IPS-20b (cell line): ENCODE data around the gene SLC9A9.
"Not testable (repeated sequence)": the region's sequence is repeated elsewhere in the genome, so short reads cannot be mapped to it uniquely, and the experiment has no call there.

Experiments used
- H3K27ac ChIP-seq: one replicate; pipeline ENCODE4 v1.5.1; 2013; ENCODE audit warnings: low read length
- H3K27me3 ChIP-seq: 2 replicates; pipeline ENCODE4 v1.6.1; 2013; ENCODE audit warnings: mild to moderate bottlenecking, low read length, inconsistent platforms; ENCODE audit not compliant: insufficient read depth
- H3K36me3 ChIP-seq: 2 replicates; pipeline ENCODE4 v1.6.1; 2013; ENCODE audit warnings: low read depth, mild to moderate bottlenecking, inconsistent platforms, low read length, moderate library complexity; ENCODE audit not compliant: insufficient read depth
- H3K4me1 ChIP-seq: 2 replicates; pipeline ENCODE4 v1.6.1; 2013; ENCODE audit warnings: mild to moderate bottlenecking, control low read depth, inconsistent platforms, low read length, moderate library complexity; ENCODE audit not compliant: insufficient read depth
- H3K4me3 ChIP-seq: 2 replicates; pipeline ENCODE4 v1.5.1; 2013; ENCODE audit warnings: mild to moderate bottlenecking, low read length, inconsistent platforms
- H3K9ac ChIP-seq: 2 replicates; pipeline ENCODE4 v1.6.1; 2013; ENCODE audit warnings: low read depth, mild to moderate bottlenecking, inconsistent platforms, low read length, moderate library complexity
- H3K9me3 ChIP-seq: 2 replicates; pipeline ENCODE4 v1.6.1; 2013; ENCODE audit warnings: mild to moderate bottlenecking, low read depth, low read length, inconsistent platforms; ENCODE audit not compliant: insufficient read depth

SLC9A9 gene

DNA sequence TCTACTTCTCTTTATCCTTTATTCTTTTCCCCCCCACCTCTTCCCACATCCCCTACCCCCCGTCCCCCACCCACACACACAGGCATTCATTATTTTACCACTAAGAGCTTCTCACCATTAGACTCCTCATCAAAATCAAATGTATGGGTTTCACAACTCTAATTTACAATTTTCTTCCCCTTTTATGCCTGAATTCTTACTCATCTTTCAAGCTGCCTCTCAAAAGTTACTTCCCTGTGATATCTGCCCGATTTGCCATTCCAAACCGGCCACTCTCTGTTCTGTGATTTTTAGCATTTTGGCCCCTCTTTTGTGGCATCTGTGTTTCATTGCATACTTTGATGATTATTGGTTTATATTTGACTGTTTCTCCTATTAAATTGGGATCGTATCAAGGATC is 42.2 kb downstream of the SLC9A9 start:
- no peaks in the 10 kb centered on the region for H3K27me3 ChIP-seq
- H3K4me3 ChIP-seq: no peak overlapping the region
- H3K9me3 ChIP-seq: no peaks in the 10 kb centered on the region
- H3K27ac ChIP-seq: no peak overlapping the region
- peaks cover 8% of the 10 kb centered on the region; the same call in 1 of the 2 replicates for H3K4me1 ChIP-seq
- H3K9ac ChIP-seq: no peak overlapping the region
- no peaks in the 10 kb centered on the region for H3K36me3 ChIP-seq

DNA sequence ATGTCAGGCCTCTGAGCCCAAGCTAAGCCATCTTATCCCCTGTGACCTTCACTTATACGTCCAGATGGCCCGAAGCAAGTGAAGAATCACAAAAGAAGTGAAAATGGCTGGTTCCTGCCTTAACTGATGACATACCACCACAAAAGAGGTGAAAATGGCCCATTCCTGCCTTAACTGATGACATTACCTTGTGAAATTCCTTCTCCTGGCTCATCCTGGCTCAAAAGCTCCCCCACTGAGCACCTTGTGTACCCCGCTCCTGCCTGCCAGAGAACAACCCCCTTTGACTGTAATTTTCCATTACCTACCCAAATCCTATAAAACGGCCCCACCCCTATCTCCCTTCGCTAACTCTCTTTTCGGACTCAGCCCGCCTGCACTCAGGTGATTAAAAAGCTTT is 42.8 kb downstream of the SLC9A9 start:
- H3K27me3 ChIP-seq, H3K9me3 ChIP-seq, H3K9ac ChIP-seq, H3K4me1 ChIP-seq, H3K4me3 ChIP-seq, H3K36me3 ChIP-seq, H3K27ac ChIP-seq: not testable (repeated sequence)

DNA sequence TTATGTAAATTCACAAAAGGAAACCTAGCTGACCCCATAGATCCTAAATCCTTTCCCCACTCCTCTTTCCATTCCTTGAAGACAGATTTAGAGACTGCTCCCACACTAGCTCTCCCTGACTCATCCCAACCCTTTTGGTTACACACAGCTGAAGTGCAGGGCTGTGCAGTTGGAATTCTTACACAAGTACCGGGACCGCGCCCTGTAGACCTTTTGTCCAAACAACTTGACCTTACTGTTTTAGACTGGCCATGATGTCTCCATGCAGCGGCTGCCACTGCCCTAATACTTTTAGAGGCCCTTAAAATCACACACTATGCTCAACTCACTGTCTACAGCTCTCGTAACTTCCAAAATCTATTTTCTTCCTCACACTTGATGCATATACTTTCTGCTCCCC is 47.2 kb downstream of the SLC9A9 start:
- H3K9me3 ChIP-seq, H3K27ac ChIP-seq, H3K27me3 ChIP-seq, H3K9ac ChIP-seq, H3K4me1 ChIP-seq, H3K36me3 ChIP-seq, H3K4me3 ChIP-seq: not testable (repeated sequence)

DNA sequence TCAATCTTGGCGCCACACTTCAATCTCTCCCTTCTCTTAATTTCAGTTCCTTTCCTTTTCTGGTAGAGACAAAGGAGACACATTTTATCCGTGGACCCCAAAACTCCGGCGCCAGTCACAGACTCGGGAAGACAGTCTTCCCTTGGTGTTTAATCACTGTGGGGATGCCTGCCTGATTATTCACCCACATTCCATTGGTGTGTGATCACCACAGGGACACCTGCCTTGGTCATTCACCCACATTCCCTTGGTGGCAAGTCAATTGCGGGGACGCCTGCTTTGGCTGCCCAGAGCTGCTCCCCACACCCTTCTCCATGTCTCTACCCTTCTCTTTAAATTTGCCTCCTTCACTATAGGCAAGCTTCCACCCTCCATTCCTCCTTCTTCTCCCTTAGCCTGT is 50.1 kb downstream of the SLC9A9 start:
- not testable (repeated sequence) for H3K36me3 ChIP-seq, H3K9ac ChIP-seq, H3K27me3 ChIP-seq, H3K9me3 ChIP-seq, H3K27ac ChIP-seq, H3K4me3 ChIP-seq
- peaks cover 25% of the 10 kb centered on the region; the same call in 1 of the 2 replicates for H3K4me1 ChIP-seq

DNA sequence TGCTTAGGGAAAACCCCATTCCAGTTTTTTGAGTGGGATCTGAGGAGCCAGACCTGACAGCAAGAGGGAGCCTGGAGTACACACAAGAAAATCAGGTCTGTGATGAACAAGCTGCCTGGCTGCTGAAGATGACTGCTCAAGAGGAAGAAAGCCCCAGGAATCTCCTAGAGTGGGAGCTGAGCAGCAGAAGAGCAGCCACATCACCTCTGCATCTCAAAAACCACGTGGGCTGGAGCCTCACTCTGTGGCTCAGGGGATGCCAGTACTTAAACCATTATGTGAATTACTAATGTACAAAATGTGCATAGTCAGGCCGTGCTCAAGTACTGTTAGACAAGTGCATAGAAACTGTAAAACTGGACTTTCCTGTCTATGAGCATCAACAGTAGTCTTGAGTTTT is 52.4 kb downstream of the SLC9A9 start:
- Histone ChIP-seq H3K9me3 (no peaks in the 10 kb centered on the region; the same call in 1 of the 2 replicates), H3K36me3 (no peaks in the 10 kb centered on the region), H3K9ac (no peak overlapping the region), H3K27ac (no peak overlapping the region), H3K4me3 (no peak overlapping the region), H3K27me3 (no peaks in the 10 kb centered on the region; the same call in 1 of the 2 replicates), H3K4me1 (peaks cover 25% of the 10 kb centered on the region; the same call in 1 of the 2 replicates)

DNA sequence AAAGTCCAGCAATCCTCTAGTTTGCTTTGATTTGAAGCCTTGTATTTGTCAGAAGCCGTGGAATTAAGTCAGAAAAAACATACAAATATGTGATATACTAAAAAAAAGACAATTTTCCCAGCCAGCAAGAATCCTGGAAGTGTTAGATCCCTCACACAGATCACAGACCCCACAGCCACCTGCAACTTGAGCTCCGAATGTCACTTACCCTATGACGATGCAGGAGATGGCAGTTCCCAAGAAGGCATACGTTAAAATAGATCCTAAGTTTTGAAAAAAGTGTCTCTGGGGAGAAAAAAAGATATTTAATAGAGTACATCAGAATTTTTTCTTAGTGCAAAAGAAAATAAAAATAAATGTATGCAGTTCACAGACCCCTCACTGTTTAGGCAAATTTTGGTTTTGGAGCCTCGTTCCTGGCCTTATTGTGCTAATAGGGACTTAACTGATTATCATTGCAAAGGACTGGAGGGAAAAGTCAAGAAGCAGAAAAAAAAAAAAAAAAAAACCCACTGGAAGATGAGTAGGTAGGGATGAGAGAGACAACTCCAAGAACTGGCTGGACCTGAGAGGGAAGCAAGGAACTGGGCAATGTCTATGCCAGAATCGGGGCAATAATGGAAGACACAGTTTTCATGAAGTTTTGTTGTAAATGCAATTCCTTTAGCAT is 53.3 kb downstream of the SLC9A9 start:
- peaks cover 25% of the 10 kb centered on the region; the same call in 1 of the 2 replicates for H3K4me1 ChIP-seq
- H3K4me3 ChIP-seq: 0 out of 2 replicates have a peak overlapping the region, but pooled peaks have one; percentile 3
- no peaks in the 10 kb centered on the region for H3K36me3 ChIP-seq
- H3K9me3 ChIP-seq: no peaks in the 10 kb centered on the region
- no peaks in the 10 kb centered on the region; the same call in 1 of the 2 replicates for H3K27me3 ChIP-seq
- H3K27ac ChIP-seq: no peak overlapping the region
- no peak overlapping the region for H3K9ac ChIP-seq

DNA sequence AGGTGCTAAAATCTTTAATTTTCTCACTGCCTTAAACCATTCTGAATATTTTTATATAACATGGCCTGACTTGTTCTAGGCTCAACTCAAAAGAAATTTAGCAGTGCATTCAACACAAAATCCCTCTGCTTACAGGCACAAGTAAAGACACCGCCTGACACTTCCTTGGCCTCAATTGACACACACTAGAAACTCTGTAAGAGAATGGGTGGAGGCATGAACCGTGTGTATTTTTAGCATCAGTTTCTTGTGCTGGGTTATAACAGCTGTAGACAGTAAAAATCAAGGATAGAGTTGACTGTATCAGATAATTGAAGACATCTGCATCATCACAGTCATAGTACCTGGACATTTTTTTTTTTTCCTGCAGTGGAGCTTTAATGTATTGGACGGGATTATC is 54.3 kb downstream of the SLC9A9 start:
- Histone ChIP-seq H3K36me3 (no peaks in the 10 kb centered on the region), H3K27me3 (no peaks in the 10 kb centered on the region; the same call in 1 of the 2 replicates), H3K9ac (no peak overlapping the region), H3K4me1 (peaks cover 25% of the 10 kb centered on the region; the same call in 1 of the 2 replicates), H3K27ac (no peak overlapping the region), H3K4me3 (no peak overlapping the region), H3K9me3 (no peaks in the 10 kb centered on the region)

DNA sequence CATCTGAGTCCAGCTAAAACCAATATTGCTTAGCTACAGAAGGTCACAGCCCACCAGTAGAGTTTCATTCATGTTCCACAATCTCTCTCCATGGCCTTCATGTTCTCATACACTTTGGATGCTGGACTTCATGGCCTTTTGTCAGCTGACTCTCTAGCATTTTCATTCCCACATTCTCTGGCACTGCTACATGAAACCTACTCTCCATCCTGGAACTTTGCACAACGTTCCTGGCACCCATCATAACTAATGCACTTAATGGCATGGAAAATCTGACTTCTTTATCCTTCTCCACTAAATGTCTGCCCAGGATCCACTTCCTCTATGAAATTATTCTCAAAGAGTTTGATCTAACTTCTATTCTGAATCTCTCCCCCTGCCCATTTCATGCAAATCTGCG is 56.9 kb downstream of the SLC9A9 start:
- Histone ChIP-seq H3K4me3 (no peak overlapping the region), H3K27me3 (no peaks in the 10 kb centered on the region; the same call in 1 of the 2 replicates), H3K9ac (no peak overlapping the region), H3K4me1 (peaks cover 25% of the 10 kb centered on the region; the same call in 1 of the 2 replicates), H3K36me3 (no peaks in the 10 kb centered on the region), H3K27ac (no peak overlapping the region), H3K9me3 (no peaks in the 10 kb centered on the region)

DNA sequence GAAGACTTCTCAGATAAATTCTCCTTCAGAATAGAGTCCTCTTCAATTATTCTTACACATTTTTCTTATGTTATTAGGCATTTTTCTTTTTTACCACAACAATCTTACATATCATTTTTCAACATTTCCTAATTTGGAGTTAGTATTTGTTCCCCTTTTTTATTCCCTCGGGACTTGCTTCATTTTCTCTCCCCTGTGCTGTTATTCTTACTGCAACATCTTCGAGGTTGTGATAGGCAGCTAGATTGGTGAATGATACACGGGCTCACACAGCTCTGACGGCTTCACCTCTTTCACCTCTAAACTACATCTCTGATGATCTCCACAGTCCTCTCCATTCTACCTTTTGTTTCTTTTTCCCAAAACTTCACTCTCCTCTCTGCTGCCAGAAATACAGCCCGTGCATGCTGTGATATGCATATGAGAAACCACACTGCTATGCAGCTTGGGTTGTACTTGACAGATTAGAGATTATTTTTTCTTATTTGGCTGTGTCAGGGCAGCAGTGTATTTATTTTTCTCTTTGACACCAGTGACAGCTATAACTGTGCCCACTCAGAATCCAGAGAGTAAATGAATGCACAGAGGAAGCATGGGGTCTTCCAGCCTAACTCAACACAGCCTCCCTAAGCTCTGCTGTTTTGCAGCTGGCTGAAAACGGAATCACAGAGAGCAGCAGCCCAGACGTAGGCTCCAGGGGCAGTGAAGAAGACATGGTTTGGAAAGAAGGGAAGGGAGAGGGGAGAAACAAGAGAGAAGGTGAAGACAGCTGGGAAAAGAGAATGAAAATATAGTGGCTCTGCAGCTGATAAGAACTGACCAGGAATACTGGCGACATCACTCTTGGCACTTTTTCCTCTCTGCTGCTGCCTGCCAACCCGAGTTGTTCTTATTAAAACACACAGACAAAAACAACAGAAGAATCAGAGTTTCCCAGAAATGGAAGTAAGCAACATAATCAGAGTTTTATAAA is 61.8 kb downstream of the SLC9A9 start:
- Histone ChIP-seq H3K27ac (no peak overlapping the region), H3K9ac (no peak overlapping the region), H3K4me1 (peaks cover 15% of the 10 kb centered on the region; the same call in 1 of the 2 replicates), H3K9me3 (no peaks in the 10 kb centered on the region), H3K4me3 (no peak overlapping the region), H3K36me3 (no peaks in the 10 kb centered on the region), H3K27me3 (no peaks in the 10 kb centered on the region)

DNA sequence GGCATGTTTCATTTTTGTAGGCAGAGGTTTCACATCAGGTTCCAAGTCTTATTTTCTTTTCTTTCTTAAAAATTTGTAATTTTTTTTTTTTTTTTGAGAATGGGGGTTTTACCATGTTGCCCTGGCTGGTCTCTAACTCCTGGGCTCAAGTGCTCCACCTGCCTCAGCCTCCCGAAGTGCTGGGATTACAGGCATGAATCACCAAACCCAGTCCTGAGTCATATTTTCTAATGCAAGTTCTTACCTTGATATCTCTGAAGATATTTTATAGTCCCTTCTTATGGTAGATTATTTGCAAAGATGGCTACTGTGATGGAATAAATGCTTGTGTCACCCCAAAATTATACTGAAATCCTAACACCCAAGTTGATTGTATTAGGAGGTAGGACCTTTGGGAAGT is 63.8 kb downstream of the SLC9A9 start:
- Histone ChIP-seq H3K9me3 (no peaks in the 10 kb centered on the region), H3K36me3 (no peaks in the 10 kb centered on the region), H3K4me3 (no peak overlapping the region), H3K27me3 (no peaks in the 10 kb centered on the region), H3K27ac (no peak overlapping the region), H3K9ac (no peak overlapping the region), H3K4me1 (peaks cover 15% of the 10 kb centered on the region; the same call in 1 of the 2 replicates)

DNA sequence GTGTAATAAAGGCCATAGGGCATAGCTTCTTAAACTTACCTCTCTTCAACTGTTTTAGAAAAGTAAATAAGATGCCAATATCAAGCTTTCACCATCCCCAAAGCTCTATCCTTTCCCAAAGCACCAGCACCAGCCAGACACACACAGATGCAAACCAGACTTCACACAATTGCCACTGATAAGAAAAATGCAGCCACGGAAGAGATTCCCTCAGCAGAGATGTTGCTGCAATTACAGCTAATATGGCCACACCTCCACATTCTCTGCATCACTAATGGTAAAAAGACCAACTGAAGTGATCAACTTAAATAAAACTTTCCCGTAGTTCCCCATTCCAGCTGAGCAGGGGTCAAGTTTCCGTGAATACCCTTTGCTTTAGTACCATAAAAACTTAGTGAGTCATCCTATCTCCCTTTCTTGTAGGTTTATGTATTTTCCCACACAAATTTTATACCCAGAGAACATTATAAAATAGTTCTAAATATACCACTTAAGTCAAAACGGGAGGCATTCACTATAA is 64.4 kb downstream of the SLC9A9 start:
- H3K9ac ChIP-seq: no peak overlapping the region
- H3K27ac ChIP-seq: no peak overlapping the region
- H3K4me1 ChIP-seq: peaks cover 15% of the 10 kb centered on the region; the same call in 1 of the 2 replicates
- no peaks in the 10 kb centered on the region for H3K27me3 ChIP-seq
- no peaks in the 10 kb centered on the region for H3K9me3 ChIP-seq
- no peaks in the 10 kb centered on the region for H3K36me3 ChIP-seq
- no peak overlapping the region for H3K4me3 ChIP-seq
